Measurements from ENCODE around the gene ERC2.

- TF ChIP-seq POLR2A (IDR thresholded peaks at IDR 0.05; ENCODE audit: low read depth, low read length) (no peak), POLR2AphosphoS5 (IDR thresholded peaks at IDR 0.05; ENCODE audit: low read depth, low read length) (no peak), TAF1 (IDR thresholded peaks at IDR 0.05; ENCODE audit: low read depth, low read length) (no peak), PAX5 (IDR thresholded peaks at IDR 0.05; ENCODE audit: insufficient read depth, low read length, severe bottlenecking) (no peak)
These were observed 419.9 kb downstream of the ERC2 start for GRCh38 chr3:56048331-56048730.
